Ishikawa (cell line): ENCODE measurements around the gene OPCML.

Source experiments
- CEBPB ChIP-seq: IDR thresholded peaks from 2 replicates; pipeline ENCODE4 v1.6.1; 2012
- CREB1 ChIP-seq: IDR thresholded peaks from 2 replicates; pipeline ENCODE4 v1.6.1; 2012; ENCODE audit warnings: low read depth
- EGR1 ChIP-seq: IDR thresholded peaks from 2 replicates; pipeline ENCODE4 v1.6.1; 2012
- EP300 ChIP-seq: IDR thresholded peaks from 2 replicates; pipeline ENCODE4 v1.6.1; 2012; ENCODE audit warnings: borderline replicate concordance
- FOXM1 ChIP-seq: IDR thresholded peaks from 2 replicates; pipeline ENCODE4 v1.6.1; 2012; ENCODE audit warnings: low read depth, borderline replicate concordance
- MAX ChIP-seq: IDR thresholded peaks from 2 replicates; pipeline ENCODE4 v1.6.1; 2012
- NFIC ChIP-seq: IDR thresholded peaks from 2 replicates; pipeline ENCODE4 v1.6.1; 2012
- RAD21 ChIP-seq: IDR thresholded peaks from 2 replicates; pipeline ENCODE4 v1.6.1; 2012; ENCODE audit warnings: low read depth
- REST ChIP-seq: IDR thresholded peaks from 2 replicates; pipeline ENCODE4 v1.6.1; 2012; ENCODE audit warnings: low read depth, mild to moderate bottlenecking
- TAF1 ChIP-seq: IDR thresholded peaks from 2 replicates; pipeline ENCODE4 v1.6.1; 2012; ENCODE audit warnings: low read depth, mild to moderate bottlenecking
- TCF12 ChIP-seq: IDR thresholded peaks from 2 replicates; pipeline ENCODE4 v1.6.1; 2012; ENCODE audit warnings: low read depth
- TEAD4 ChIP-seq: IDR thresholded peaks from 2 replicates; pipeline ENCODE4 v1.6.1; 2012
- YY1 ChIP-seq: IDR thresholded peaks from 2 replicates; pipeline ENCODE4 v1.6.1; 2012; ENCODE audit warnings: low read depth
- ZBTB7A ChIP-seq: IDR thresholded peaks from 2 replicates; pipeline ENCODE4 v1.6.1; 2012; ENCODE audit warnings: low read depth
- TF ChIP-seq, protein P1 (sequence below): IDR thresholded peaks from 2 replicates; pipeline ENCODE4 v1.6.1; 2012

Gene OPCML

GRCh38 chr11:133271871-133272776 is 260.2 kb downstream of the OPCML start:
- TF ChIP-seq REST, result no peak
- TF ChIP-seq NFIC, result no peak
- no peak for TF ChIP-seq CREB1
- TF ChIP-seq, protein P1, sequence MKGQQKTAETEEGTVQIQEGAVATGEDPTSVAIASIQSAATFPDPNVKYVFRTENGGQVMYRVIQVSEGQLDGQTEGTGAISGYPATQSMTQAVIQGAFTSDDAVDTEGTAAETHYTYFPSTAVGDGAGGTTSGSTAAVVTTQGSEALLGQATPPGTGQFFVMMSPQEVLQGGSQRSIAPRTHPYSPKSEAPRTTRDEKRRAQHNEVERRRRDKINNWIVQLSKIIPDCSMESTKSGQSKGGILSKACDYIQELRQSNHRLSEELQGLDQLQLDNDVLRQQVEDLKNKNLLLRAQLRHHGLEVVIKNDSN, result no peak
- no peak for TF ChIP-seq CEBPB
- no peak for TF ChIP-seq MAX
- no peak for TF ChIP-seq EP300
- no peak for TF ChIP-seq EGR1
- no peak for TF ChIP-seq TAF1
- TF ChIP-seq TEAD4, result no peak
- TF ChIP-seq ZBTB7A, result no peak

- TF ChIP-seq EGR1, result no peak
- TF ChIP-seq ZBTB7A, result no peak
- TF ChIP-seq REST, result no peak
- TF ChIP-seq YY1, result no peak
- no peak for TF ChIP-seq TEAD4
- no peak for TF ChIP-seq TCF12
- no peak for TF ChIP-seq CEBPB
- no peak for TF ChIP-seq FOXM1
- no peak for TF ChIP-seq MAX
- TF ChIP-seq RAD21, result no peak
- no peak for TF ChIP-seq CREB1
Measured at GRCh38 chr11:133271206-133271605, 261.1 kb downstream of the OPCML start.

DNA sequence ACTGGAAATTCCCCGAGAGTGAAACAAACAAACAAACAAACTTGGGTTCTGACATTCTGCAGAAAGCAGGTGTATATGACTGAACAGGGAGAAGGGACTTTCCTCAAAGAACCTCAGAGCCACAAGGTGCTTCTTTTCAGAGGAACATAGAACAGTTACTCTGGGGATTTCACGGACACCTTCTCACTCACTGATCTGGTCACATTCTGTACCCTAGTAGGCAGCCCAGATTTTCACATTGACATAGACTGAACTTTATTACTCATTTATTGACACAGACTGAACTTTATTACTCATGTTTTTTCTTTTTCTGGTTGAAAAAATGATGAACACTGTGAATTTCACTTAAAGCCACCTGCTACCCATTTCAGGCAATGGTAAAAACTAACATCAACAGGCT is 263.0 kb downstream of the OPCML start:
- TF ChIP-seq NFIC (no peak), TEAD4 (no peak), ZBTB7A (no peak), YY1 (no peak), MAX (no peak), CREB1 (no peak), CEBPB (no peak), REST (no peak), RAD21 (no peak)

DNA sequence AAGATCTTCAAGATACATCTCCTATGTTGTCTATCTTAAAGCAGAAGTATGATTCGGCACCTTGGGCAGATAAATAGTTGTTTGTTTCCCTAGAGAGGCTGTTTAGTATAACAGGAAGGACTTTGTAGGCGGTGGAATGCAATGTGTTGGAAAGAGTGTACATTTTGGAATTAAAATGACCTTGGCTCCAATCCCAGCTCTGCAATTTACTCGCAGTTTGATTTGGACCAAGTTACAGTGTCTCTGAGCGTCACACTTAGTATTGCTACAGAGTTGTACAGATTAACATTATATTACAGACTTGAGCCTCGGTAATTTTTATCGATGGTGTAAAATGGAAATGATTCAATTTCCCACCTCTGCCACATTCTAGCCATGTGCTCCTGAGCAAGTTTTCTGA is 265.3 kb downstream of the OPCML start:
- TF ChIP-seq EGR1, result no peak
- TF ChIP-seq, protein P1, result no peak
- no peak for TF ChIP-seq EP300
- no peak for TF ChIP-seq CREB1
- TF ChIP-seq YY1, result no peak
- no peak for TF ChIP-seq TEAD4
- TF ChIP-seq TAF1, result no peak
- TF ChIP-seq RAD21, result no peak
- no peak for TF ChIP-seq REST
- TF ChIP-seq CEBPB, result no peak
- TF ChIP-seq NFIC, result no peak
- no peak for TF ChIP-seq FOXM1
- TF ChIP-seq MAX, result no peak
